ENCODE results near the gene LUZP1. TPM values are rescaled to one million over a fixed set of nuclear protein-coding genes. Genes with fewer than 3 reads are reported as not detected.
"Not testable (repeated sequence)": the region's sequence is repeated elsewhere in the genome, so short reads cannot be mapped to it uniquely, and the experiment has no call there.

The LUZP1 gene
- total RNA-seq, 1 experiment from 2014 or later, result 17.0 TPM

- in situ Hi-C loops (cut with HindIII; ENCODE audit: low pct_unique_long_range_greater_than_20kb, low sequenced_read_pairs), result no loop called here
- DNase-seq (ENCODE audit: low read depth), result no peak
Measured at GRCh38 chr1:23193391-23194118, 24.9 kb upstream of the LUZP1 start.

DNA sequence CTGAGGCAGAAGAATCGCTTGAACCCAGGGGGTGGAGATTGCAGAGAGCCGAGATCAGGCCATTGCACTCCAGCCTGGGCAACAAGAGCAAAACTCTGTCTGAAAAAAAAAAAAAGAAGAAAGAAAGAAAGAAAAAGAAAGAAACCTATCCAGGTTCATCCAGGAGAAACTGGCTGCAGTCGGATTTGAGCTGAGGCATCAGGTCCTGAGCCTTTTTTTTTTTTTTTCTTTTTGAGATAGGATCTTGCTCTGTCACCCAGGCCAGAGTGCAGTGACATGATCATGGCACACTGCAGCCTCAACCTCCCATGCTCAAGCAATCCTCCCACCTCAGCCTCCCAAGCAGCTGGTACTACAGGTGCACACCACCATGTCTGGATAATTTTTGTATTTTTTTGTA is 22.5 kb upstream of the LUZP1 start:
- no peak for DNase-seq (ENCODE audit: low read depth)
- in situ Hi-C loops (cut with HindIII; ENCODE audit: low pct_unique_long_range_greater_than_20kb, low sequenced_read_pairs), result no loop called here

DNA sequence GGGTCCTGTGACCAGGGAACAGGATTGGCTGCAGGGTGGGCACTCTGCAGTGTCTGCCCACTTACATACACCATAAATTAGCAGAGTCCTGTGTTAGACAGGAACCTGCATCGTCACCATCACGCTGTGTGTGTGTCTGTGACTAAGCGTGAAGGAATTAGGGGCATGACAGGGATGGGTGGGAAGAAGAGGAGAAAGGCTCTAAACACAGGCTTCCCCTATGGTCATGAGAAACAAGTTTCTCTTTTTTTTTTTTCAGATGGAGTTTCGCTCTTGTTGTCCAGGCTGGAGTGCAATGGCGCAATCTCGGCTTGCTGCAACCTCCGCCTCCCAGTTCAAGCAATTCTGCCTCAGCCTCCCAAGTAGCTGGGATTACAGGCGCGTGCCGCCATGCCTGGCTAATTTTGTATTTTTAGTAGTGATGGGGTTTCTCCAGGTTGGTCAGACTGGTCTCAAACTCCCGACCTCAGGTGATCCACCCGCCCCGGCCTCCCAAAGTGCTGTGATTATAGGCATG is 20.3 kb upstream of the LUZP1 start:
- in situ Hi-C loops (cut with HindIII; ENCODE audit: low pct_unique_long_range_greater_than_20kb, low sequenced_read_pairs), result not testable (repeated sequence)
- peak; percentile 98 for DNase-seq (ENCODE audit: low read depth)

- in situ Hi-C loops (cut with HindIII; ENCODE audit: low pct_unique_long_range_greater_than_20kb, low sequenced_read_pairs), result no loop called here
- DNase-seq (ENCODE audit: low read depth), result no peak
Measured at GRCh38 chr1:23188434-23188884, 19.8 kb upstream of the LUZP1 start.

GRCh38 chr1:23187637-23188036 is 19.0 kb upstream of the LUZP1 start:
- in situ Hi-C loops (cut with HindIII; ENCODE audit: low pct_unique_long_range_greater_than_20kb, low sequenced_read_pairs), result no loop called here
- peak; percentile 40 for DNase-seq (ENCODE audit: low read depth)

DNA sequence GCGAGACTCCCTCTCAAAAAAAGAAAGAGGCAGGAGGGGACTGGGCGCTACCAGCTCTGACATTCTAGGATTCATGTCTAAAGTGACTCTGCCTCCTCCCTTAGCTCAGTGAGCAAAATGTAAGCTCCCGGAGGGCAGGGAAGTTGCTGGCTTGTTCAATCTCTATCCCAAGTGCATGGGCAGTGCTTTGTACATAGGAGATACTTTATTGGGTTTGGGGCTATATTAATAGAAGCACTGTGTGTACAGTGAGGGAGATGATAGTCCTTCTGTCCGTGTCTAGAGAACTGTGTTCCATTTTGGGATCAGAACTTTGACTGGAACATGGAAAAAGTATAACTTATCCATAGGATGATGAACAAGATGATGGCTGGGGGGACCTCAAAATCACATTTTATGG is 16.7 kb upstream of the LUZP1 start:
- DNase-seq (ENCODE audit: low read depth), result no peak
- in situ Hi-C loops (cut with HindIII; ENCODE audit: low pct_unique_long_range_greater_than_20kb, low sequenced_read_pairs), result no loop called here

DNA sequence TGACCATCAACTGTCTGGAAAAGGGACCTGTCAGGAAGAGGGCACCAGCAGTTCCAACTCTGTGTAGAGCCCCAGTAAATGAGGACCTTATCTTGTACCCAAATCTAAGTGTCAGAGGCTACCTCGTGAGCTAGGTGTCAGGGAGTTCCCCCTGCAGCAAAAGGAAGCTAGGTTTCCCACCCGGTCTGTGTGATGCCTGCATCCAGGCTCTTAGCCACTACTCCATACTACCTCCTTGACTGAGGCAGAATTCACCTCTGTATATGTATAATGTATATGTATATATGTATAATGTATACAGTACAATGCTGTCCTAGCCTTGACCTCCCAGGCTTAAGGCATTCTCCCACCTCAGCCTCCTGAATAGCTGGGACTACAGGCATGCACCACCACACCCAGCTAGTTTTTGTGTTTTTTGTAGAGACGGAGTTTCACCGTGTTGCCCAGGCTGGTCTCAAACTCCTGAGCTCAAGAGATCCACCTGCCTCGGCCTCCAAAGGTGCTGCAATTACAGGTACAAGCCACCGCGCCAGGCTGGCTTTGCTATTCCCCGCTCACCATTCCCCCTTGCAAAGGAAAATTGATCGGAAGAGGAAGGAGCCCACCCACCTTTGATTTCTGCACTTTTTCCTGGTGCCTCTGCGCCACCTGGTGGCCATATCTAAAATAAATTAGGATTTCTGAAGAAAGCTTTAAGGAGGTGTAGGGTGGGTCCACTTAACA is 15.7 kb upstream of the LUZP1 start:
- DNase-seq (ENCODE audit: low read depth), result peak; percentile 45

GRCh38 chr1:23179862-23180261 is 11.2 kb upstream of the LUZP1 start:
- no peak for DNase-seq (ENCODE audit: low read depth)
- in situ Hi-C loops (cut with HindIII; ENCODE audit: low pct_unique_long_range_greater_than_20kb, low sequenced_read_pairs), result no loop called here

More for the DNA sequence above, 15.7 kb upstream of the LUZP1 start:
- in situ Hi-C loops (cut with HindIII; ENCODE audit: low pct_unique_long_range_greater_than_20kb, low sequenced_read_pairs), result no loop called here

DNA sequence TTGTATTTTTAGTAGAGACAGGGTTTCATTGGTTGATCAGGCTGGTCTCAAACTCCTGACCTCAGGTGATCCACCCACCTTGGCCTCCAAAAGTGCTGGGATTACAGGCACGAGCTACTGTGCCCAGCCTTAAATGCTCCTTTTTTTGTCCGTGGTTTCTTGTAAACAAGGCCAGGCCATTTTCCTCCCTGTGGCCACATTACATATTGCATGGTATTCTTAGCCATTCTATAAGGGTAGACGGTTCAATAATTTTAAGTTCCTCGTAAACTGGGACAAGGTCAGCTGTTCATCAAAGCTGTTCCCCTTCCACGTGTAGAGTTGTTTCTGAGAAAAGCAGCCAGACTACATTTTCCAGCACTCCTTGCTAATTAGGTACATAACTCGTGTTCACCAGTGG is 10.3 kb upstream of the LUZP1 start:
- in situ Hi-C loops (cut with HindIII; ENCODE audit: low pct_unique_long_range_greater_than_20kb, low sequenced_read_pairs), result no loop called here
- no peak for DNase-seq (ENCODE audit: low read depth)

DNA sequence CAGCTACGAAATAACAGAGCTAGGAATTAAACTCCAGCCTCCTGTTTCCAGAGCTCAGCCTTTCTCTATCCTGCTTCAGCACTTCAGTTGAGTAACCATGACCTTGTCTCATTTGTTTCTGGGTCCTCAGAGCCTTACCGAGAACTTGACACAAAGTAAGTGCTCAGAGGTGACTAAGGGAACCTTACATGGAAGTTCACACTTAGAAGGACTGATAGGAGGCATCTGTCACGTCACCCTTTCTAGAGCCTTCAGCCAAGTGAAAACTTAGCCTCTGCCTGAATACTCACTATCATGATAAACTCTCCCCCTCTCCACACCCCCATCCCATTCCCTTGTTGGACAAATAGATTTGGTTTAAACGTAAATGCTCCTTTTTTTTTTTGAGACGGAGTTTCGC is 9.8 kb upstream of the LUZP1 start:
- in situ Hi-C loops (cut with HindIII; ENCODE audit: low pct_unique_long_range_greater_than_20kb, low sequenced_read_pairs), result no loop called here
- DNase-seq (ENCODE audit: low read depth), result no peak

GRCh38 chr1:23177438-23178380 is 9.1 kb upstream of the LUZP1 start:
- in situ Hi-C loops (cut with HindIII; ENCODE audit: low pct_unique_long_range_greater_than_20kb, low sequenced_read_pairs), result no loop called here
- DNase-seq (ENCODE audit: low read depth), result peak; percentile 81

DNA sequence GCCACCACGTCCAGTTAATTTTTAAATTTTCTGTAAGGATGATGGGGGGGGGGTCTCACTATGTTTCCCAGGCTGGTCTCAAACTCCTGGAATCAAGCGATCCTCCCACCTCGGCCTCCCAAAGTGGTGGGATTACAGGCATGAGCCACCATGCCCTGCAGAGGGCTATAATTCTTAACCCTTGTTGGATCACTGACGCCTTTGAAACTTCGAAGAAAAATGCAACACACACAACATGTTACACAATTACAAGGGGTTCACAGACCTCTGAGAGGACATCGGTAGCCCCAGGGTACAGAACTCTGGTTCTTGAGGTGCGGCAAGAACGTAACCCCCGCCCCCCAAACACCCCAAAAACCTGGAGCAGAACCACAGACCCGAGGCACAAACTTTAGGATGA is 8.4 kb upstream of the LUZP1 start:
- in situ Hi-C loops (cut with HindIII; ENCODE audit: low pct_unique_long_range_greater_than_20kb, low sequenced_read_pairs), result no loop called here
- DNase-seq (ENCODE audit: low read depth), result no peak

DNA sequence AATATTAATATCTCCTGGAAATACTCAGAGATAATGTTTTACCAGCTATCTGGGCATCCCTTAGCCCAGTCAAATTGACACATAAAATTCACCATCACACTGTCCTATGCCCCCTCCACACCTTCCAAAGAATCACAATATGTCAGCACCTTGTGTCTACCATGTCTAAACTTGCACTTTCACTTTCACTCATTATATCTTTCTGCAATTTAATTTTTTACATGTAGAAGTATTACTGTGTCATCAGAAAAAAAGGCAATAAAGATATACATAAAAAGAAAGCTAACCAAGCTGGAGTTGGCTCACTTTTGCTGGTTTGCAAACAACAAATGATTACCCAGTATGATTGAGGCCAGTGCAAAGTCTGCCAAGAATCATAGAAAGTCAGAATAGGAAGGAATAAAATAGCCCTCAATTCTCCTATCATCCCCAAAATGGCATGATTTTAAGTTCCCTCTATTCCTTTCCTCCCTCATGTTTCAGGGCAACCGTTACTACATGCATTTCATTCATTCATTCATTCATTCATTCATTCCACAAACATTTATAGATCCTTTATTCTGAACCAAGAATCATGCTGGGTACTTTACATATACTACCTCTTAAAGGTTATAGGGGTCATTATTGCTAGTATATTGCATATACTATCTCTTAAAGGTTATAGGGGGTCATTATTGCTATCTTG is 5.9 kb upstream of the LUZP1 start:
- DNase-seq (ENCODE audit: low read depth), result no peak
- in situ Hi-C loops (cut with HindIII; ENCODE audit: low pct_unique_long_range_greater_than_20kb, low sequenced_read_pairs), result no loop called here

DNA sequence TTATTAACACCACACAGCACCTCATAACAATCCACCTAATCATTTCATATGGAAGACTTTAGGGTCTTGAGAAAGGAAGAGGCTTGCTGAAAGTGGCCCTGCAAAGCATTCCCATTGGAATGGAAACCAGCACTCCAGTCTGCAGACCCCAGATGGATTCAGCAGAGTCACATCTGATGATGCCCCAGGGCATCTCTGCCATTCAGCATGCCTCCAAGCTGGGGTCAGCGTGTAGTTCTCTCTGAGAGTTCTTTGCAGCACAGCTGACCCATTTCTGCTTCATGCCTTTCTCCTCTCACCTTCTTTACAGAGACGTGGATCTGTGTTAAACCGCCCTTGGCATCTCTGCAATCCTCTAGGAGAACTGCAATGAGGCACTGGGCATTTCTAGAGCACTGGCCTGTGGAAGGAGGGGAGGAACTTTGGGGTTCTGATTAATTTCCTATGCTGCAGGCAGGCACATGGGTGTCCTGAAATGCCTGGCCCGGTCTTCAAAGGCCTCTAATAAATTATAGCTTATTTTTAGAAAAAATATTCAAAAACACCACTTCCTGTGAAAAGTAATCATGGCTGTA is 2.6 kb upstream of the LUZP1 start:
- in situ Hi-C loops (cut with HindIII; ENCODE audit: low pct_unique_long_range_greater_than_20kb, low sequenced_read_pairs), result no loop called here
- DNase-seq (ENCODE audit: low read depth), result no peak

GRCh38 chr1:23169727-23170335 is 1.2 kb upstream of the LUZP1 start:
- peak; percentile 67 for DNase-seq (ENCODE audit: low read depth)
- in situ Hi-C loops (cut with HindIII; ENCODE audit: low pct_unique_long_range_greater_than_20kb, low sequenced_read_pairs), result no loop called here

DNA sequence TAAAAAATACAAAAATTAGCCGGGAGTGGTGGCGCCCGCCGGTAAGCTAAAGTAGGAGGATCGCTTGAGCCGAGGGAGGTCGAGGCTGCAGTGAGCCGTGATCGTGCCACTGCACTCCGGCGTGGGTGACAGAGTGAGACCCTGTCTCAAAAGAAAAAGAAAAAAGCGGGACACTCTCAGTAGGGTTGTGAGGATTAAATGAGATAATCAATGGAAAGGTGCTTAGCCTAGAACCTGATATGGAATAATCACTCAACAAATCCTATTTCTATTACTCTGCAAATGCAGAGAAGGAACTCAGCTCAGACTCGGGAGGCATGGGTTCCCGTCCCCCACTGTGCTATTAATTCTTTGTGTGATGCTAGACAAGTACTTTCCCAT is 529 bp upstream of the LUZP1 start:
- no peak for DNase-seq (ENCODE audit: low read depth)
- in situ Hi-C loops (cut with HindIII; ENCODE audit: low pct_unique_long_range_greater_than_20kb, low sequenced_read_pairs), result no loop called here

DNA sequence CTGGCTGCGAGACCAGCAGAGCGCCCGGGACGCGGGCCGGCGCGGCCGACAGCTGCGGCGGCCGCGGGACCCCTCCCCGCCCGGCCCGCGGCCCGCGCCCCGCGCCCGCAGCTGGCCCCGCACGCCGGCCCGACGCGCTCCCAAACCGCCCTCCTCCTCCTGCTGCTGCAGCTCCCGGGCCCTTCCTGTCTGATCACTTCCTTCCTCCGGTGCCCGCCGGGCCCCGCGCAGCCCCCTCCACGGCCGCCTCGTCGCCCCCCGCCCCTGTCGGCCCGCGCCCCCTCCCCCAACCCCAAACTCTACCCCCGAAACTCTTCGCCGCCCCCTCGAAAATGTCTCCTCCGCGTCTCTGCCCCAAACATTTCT is 594 bp downstream of the LUZP1 start:
- DNase-seq (ENCODE audit: low read depth), result no peak
- in situ Hi-C loops (cut with HindIII; ENCODE audit: low pct_unique_long_range_greater_than_20kb, low sequenced_read_pairs), result no loop called here
